ENCODE results near the gene KANK4.
"Not testable (repeated sequence)": the region's sequence is repeated elsewhere in the genome, so short reads cannot be mapped to it uniquely, and the experiment has no call there.

Gene KANK4

DNA sequence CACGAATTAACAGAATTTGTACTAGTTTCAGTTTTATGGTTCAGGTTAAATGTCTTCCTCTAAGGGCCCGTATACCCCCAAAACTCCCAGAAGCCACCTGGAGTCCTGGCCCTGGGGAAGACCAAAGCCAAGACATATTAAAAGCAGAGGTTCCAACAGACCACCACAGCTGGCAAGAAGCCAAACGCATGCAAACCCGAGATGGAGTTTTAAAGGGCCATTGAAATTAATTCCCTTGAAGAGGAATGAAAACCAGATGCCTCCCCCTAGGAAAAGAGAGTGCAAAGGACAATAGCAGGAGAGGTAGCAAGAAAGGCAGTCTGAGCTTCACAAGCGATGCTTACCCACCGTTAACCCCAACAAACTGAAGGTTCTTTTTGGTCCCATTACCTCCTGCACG lies 48.1 kb downstream of the KANK4 start:
- DNase-seq: no peak

DNA sequence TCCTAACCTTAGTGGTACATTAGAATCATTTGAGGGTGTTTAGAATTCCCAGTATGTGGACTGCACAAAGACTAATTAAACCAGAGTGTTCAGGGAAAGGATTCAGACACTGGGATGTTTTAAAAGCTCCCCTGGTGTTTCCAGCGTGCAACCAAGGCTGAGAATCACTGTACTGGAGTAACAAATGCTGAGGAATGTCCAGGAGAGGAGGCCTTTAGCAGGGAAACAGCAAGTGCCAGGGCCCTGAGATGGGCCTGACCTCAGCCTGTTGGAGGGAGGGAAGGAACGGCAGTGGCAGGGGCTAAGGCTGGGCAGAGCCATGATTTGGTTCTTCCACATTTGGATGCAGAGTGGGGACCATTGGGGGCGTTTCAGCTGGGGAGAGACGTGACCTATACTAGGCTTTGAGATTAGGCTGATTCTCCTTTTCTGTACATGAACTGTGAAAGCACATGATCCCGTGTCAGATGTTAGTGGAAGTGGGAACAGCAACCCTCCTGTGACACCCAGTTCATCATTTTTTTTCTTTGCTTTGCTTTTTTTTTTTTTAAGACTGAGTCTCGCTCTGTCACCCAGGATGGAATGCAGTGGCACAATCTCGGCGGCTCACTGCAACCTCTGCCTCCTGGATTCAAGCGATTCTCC lies 49.3 kb downstream of the KANK4 start:
- no peak for DNase-seq

DNA sequence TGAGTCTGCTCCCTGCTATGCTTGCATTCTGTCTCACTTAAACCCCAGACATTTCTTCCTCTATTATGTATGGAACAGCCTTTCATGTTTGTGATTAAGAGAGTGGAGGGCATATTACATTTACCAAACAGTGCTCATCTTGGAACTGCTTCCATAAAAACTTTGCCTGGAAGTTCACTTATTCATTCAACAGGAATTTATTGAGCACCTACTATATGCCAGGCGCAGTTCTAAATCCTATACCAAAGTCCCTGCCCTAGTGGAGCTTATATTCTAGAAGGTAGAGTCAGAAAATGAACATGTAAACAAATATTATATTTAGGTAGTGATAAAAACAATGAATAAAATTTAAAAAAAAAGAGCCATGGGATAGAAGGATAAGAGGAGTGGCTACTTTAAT lies 49.8 kb downstream of the KANK4 start:
- DNase-seq: no peak

DNA sequence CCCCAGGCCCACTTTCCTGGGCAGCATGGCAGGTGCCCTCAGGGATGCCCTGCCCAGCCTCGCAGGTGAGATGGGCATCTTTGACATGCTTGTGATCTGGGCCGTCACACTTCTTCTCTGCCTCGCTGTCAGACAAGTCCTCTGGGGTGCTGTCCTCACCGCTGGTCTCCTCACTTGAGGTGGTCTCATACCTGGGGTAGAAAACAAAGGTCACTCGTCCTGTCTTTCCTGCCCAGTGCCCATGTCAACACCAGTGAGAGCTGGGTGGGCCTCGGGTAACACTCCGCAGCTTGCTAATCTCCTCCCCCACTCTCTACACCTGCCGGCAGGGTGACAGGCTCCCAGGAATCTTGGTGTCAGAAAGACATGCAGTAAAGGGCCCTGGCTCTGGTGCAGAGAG lies 50.9 kb downstream of the KANK4 start:
- no peak for DNase-seq

DNA sequence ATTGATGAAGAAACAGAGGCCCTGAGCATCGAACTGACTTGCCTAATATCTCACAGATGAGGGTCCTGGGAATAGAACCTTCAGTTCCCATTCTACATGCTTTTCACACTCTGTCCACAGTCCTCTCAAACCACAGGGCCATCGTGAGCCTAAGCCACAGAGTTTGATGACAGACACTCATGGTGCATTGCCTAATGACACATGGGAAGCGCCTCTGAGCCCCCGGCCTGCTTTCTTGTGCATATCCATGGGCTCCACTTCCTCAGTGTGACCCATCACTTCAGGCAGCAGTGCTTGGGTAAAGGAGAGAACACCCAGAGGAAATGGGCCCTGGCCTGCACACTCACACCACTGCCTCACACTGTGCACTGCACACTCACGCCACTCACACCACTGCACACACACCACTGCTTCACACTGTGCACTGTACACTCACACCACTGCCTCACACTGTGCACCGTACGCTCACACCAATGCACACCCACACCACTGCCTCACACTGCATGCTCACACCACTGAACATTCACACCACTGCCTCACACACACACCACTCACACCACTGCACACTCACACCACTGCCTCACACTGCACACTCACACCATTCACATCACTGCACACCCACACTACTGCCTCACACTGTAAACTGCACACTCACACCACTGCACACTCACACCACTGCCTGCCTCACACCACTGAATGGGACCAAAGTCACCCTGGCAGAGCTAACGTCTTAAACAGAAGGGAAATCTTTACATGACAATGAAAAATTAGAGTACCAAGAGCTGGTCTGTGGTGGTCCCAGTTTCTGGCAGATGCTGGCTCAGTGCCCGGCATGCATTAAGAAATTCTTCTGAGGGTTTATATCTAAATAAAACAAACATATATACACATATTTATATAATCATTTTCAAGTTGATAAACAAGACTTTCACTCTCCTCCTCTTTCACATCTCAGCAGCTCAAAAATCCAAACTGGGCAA lies 53.0 kb downstream of the KANK4 start:
- no peak for DNase-seq

DNA sequence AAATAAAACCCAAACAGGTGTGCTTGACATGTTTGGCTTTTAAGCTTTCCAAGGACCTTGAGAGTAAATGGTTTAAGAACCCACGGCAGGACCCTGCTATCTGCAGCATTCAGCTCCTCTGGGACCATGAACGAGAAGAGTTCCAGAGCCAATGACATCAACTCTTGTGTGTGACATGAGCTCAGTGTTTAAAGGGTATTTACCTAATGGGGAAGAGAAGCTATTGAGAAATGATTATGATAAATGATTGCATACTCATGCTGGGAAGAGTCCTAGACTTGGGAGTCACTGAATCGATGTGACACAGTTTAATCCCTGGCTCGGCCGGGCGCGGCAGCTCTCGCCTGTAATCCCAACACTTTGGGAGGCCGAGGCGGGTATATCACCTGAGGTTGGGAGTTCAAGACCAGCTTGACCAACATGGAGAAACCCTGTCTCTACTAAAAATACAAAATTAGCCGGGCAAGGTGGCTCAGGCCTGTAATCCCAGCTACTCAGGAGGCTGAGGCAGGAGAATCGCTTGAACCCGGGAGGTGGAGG lies 55.4 kb downstream of the KANK4 start:
- DNase-seq: no peak

DNA sequence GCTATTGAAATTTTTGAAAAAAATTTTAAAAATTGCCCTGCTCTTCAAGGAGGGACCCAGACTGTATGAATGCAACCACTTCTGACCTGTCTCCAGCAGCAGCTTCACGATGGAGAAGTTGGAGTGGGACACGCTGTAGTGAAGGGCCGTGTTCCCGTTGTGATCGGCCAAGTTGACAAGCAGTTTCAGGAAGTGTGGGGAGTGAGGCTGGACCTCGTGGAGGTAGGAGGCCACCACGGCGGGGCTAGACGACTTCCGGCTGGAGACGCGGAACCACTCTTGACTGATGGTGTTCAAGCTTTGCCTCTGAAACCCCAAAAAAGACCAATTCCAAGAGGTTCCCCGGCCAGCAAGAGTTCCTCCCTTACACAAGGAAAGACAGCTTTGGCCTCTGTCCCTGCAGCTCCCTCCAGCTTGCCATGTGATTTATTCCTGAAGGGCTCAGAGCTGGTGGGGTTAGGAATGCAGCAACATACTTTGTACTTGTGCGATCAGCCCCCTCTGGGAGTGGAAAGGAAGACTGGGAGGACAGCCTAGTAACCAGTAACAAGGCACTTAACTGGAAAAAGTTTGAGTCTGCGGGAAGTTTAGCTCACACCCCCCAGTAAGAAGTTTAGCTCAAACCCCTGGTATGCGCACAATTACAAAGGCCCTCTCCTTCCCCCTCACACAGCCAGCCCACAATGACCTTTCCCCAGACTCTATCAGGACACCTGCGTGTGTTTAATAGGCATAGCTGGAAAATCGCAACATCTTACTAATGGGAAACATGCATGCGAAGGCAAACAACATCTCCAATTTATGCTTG lies 56.0 kb downstream of the KANK4 start:
- no peak for DNase-seq

DNA sequence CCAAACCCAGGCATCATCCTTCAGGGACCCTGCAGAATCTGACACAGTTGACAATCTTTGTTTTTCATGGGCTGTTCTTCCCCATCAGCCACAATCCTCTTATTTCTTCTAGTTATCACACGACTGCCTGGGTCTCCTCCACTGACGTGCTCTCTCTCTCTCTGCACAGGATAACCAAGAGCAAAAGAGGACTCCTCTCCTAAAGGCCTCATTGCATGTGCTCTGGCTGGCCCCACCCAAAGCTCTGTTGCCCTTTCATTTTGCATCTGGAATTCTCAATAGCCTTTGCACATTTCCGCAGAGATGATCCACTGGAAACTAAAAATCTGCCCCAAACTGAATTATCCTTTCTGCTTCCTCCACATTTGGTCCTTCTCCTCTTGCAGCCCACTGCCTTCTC lies 58.5 kb downstream of the KANK4 start:
- no peak for DNase-seq

DNA sequence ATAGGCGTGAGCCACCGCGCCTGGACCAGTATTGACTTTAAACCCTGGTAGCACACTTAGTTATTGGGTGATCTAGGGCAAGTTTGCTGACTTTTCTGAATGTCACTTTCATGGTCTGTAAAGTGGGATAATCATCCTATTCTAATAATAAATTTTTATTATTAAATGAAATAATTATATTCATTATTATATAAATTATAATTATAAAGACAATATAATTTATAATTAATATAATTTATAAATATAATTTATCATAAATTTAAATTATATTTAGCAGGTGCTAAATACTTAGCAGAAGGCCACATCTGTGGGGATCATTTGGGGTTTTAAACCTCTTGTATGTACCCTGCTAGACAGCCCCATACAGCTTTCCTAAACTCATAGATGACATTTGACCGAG lies 59.7 kb downstream of the KANK4 start:
- DNase-seq: no peak

DNA sequence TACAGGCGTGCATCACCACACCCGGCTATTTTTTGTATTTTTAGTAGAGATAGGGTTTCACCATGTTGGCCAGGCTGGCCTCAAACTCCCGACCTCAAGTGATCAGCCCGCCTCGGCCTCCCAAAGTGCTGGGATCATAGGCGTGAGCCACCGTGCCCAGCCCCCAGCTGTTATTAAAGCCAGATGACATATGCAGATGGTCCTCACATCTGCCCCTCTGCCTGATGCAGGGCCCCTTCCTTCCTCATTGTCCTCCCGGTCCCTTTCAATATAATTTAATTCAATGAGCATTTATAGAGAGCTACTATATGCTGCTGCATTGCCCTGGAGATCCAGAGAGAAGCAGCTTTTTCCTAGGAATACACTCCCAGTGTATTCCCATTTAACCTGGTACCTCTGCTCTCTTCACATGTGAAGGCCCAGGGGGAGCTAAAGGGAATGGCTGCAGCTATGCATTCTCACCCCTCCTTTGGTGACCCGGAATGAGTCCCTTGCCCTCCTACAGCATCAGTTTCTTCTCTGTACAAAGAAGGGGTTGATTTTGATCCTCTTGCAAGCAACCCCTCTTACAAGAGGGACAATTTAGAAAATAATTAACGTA lies 69.0 kb downstream of the KANK4 start:
- no peak for DNase-seq

DNA sequence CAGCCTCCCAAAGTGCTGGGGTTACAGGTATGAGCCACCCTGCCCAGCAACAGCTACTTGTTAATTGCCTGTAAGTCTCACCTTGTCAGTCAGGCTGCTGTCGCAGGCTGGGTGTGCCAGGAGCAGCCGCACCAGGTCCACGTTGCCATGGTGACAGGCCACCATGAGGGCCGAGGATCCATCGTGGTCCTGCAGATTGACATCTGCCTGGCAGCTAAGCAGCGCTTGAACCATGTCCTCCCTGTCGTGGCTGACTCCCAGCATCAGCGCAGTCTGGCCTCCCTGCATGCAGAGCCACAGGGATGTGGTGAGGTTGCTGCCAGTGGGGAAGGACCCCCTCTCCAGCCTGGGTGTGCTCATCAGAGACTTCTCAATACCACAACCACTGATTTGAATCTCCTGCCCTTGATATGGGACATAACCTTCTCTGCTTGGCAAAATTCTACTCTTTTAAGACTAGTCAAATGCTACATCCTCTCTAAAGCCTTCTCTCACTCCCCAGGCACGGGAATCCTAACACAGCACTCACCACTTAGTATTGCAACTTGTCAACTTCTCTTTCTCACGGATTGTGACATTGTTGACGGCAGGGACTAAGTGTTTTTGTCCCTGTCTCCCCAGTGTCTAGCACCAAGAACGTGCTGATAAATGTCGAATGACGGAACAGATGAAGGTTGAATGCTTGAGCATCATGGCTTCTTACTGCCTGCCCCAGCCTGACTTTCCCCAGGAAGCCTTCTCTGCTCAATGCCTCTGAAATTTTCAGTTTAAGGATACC lies 71.7 kb downstream of the KANK4 start:
- DNase-seq: no peak

DNA sequence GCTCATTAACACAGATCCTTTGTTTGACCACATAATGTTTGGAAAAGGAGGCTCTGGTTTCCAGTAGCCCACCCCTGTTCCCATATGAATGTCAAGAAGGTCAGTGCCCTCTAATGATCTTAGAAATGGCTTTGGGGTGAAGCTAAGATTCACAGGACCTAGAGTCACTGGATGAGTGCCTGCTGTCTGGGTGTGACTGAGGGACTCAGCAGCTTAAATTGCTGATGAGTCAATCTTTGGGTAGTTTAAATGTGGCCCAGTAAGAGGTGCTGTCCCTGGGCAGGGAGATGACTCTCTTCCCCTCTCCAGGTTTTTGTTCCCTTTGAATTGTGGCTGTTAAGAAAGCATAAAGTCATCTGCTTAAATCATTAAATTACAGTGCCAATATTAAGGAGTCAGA lies 74.0 kb downstream of the KANK4 start:
- no peak for DNase-seq

DNA sequence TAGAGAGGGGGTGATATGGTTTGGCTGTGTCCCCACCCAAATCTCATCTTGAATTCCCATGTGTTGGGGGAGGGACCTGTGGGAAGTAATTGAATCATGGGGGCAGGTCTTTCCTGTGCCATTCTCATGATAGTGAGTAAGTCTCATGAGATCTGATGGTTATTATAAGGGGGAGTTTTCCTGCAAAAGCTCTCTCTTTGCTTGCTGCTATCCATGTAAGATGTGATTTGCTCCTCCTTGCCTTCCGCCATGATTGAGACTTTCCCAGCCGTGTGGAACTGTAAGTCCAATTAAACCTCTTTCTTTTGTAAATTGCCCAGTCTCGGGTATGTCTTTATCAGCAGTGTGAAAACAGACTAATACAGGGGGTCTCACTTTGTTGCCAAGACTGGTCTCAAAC lies 74.9 kb downstream of the KANK4 start:
- DNase-seq: not testable (repeated sequence)

DNA sequence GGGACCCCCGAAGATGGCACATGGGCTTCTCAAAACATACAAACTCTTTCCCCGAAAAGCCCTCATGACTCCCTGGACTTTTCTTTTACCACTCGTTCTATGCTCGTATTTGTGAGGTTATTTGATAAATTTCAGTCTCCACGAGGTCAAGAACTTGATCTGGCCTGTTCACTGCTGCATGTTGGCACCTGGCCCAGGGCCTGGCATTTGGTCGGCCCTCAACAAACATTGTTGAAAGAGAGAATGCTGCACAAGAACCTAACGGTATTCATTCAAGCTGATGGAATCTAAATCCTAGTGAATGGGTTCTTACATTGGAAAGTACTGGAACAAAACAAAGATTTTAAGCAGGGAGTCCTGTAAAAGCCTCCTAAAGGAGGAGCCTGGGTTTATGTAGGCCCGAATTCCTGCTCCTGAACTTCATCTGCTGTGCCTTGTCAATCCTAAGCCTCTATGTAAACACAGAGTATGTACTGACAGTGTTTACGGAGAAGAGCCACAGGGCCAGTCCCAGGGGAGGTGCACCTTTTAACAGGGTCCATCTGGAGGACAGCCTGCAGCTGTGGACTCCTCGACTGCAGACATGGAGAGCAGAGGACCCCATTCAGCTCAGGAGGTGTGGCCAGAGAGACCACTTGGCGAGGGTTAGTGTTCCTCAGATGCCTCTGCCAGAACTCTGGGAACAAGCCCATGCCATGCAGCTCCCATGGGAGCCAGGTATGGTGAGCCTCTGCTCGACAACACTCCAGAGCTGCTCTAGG lies 77.7 kb downstream of the KANK4 start:
- no peak for DNase-seq

DNA sequence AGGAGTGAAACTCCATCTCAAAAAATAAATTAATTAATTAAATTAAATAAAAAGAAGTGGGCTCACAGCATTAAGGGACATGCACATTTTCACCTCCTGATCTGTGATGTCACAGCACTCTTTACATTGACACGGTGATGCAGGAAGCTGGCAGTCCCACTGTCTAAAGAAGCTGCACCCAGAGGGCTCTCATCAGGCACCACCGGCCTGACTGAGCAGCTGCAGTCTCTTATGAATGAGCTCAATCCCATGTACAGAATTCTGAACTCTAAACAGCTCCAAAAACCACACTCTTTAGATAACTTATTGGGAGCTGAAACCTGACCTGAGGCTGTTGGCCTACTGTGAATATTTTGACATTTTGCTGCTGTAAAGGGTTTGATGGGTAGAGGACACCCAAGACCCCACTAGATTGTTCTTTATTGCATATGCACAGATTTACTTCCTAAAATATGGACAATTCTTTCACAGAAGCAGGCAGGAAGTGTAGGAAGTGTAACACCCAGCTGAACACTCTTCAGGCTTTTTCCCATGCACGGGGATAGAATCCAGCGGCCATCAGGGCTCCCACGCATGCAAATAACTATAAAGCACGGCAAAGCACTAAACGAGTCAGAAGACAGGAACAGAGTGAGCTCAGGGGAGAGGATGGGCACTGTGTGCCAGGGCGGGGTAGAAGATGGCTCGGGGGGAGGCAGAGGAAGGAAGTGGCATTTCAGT lies 78.4 kb downstream of the KANK4 start:
- no peak for DNase-seq

DNA sequence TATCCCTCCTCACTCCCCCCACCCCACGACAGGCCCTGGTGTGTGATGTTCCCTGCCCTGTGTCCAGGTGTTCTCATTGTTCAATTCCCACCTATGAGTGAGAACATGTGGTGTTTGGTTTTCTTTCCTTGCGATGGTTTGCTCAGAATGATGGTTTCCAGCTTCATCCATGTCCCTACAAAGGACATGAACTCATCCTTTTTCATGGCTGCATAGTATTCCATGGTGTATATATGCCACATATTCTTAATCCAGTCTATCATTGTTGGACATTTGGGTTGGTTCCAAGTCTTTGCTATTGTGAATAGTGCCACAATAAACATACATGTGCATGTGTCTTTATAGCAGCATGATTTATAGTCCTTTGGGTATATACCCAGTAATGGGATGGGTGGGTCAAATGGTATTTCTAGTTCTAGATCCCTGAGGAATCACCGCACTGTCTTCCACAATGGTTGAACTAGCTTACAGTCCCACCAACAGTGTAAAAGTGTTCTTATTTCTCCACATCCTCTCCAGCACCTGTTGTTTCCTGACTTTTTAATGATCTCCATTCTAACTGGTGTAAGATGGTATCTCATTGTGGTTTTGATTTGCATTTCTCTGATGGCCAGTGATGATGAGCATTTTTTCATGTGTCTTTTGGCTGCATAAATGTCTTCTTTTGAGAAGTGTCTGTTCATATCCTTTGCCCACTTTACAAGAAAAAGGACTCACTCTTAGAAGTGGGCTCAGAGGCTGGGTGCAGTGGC lies 79.4 kb downstream of the KANK4 start:
- DNase-seq: not testable (repeated sequence)

DNA sequence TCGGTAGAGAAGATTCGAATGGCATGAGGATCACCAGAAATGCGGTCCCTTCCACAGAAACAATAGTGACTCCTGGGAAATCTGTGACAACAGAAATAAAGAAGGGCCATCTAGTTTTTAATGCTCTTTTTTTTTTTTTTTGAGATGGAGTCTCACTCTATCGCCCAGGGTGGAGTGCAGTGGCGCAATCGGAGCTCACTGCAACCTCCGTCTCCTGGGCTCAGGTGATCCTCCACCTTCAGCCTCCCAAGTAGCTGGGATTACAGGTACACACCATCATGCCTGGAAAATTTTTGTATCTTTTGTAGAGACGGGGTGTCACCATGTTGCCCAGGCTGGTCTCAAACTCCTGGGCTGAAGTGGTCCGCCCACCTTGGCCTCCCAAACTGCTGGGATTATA lies 80.7 kb downstream of the KANK4 start:
- DNase-seq: no peak

DNA sequence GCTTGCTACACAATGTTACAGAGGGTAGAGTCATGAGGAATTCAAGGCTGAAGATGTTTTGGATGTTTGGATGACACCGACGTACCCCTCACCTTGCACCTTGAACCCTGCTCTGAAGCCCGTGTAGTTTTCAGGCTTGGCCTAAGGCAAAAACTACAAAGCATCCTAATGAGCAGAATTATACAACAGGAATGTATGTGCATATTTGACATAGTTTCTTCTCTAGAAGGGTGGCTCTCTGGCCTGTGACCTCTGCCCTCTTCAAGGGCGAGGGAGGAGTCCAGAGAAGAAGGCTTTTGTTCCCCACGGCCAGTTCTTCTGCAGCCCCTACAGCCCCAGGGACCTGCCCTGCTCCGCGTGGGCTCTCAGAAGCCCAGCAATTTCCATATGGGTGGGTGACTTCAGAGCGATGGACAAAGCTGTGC lies 81.3 kb downstream of the KANK4 start:
- no peak for DNase-seq

DNA sequence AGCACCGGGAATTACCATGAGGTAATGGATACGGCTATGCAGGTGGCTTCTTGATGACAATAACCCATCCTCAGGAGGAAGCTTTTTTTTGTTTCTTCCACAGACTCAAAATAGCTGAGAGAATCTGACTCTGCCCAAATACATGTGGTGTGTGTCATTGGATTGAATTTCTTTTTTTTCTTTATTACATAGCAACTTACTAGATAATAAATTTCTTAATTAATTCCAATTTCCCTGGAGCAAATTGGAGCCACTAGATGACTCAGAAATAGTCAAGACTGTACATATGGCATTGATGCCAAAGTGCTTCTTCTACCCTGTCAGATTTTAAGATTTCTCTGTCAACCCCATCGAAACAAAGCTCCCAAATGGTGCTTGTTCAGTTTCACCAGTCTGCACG lies 81.9 kb downstream of the KANK4 start:
- DNase-seq: no peak

DNA sequence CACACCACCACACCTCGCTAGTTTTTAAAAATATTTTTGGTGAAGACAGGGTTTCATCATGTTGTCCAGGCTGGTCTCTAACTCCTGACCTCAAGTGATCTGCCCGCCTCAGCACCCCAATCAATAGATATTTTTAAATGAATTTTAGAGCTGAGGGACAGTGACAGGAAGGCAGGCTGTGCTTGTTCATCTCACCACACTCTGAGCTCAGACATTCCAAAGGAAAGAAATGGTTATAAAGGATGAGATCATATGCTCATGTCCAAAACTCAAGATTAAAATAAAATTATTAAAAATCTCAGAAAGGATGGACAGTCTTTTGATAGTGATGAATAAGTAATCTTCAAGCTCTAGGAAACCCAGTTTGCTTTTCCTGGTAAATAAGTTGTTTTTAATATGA lies 83.7 kb downstream of the KANK4 start:
- no peak for DNase-seq

All from T-helper 1 cell (primary cell).